SIG-M5 (cell line): ENCODE data around the gene TOMM20L.
A peak's percentile ranks its signal among the peaks of the same experiment; 100 is the strongest.
"Not testable (repeated sequence)": the region's sequence is repeated elsewhere in the genome, so short reads cannot be mapped to it uniquely, and the experiment has no call there.

ENCODE experiments used
- DNase-seq: peaks from one replicate; lab custom pipeline; 2025; lab: John Stamatoyannopoulos, UW

The TOMM20L gene

GRCh38 chr14:58395812-58396788 lies at the start of gene TOMM20L:
Gene TOMM20L (plus strand): TSS chr14:58395930. CDS start chr14:58395958, 28 bp downstream.
- DNase-seq, result no peak

GRCh38 chr14:58353516-58354299 lies 42.0 kb upstream of the TOMM20L start:
- DNase-seq, result no peak

- no peak for DNase-seq
Measured at GRCh38 chr14:58354808-58355207, 40.9 kb upstream of the TOMM20L start.

- DNase-seq, result no peak
Measured at GRCh38 chr14:58356268-58356667, 39.5 kb upstream of the TOMM20L start.

DNA sequence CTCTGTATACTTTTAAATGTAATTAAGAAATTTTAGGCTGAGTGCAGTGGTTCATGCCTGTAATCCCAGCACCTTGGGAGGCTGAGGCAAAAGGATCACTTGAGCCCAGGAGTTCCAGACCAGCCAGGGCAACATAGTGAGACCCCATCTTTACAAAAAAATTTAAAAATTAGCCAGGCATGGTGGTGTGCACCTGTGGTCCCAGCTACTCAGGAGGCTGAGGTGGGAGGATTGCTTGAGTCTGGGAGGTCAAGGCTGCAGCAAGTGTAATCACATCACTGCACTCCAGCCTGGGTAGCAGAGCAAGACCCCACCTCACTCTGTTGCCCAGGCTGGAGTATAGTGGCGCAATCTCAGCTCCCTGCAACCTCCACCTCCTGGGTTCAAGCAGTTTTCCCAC lies 33.5 kb upstream of the TOMM20L start:
- not testable (repeated sequence) for DNase-seq

- DNase-seq, result no peak
Measured at GRCh38 chr14:58362798-58363412, 32.8 kb upstream of the TOMM20L start.

DNA sequence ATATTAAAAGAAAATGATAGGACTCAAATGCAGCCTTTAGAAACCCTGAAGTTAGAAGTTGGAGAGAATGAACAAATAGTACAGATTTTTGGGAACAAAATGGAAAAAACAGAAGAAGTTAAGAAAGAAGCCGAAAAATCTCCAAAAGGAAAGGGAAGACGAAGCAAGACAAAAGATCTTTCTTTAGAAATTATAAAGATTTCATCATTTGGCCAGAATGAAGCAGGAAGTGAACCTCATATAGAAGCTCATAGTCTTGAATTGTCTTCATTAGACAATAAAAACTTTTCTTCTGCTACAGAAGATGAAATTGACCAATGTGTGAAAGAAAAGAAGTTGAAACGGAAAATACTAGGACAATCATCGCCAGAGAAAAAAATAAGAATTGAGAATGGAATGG lies 31.4 kb upstream of the TOMM20L start:
- no peak for DNase-seq

GRCh38 chr14:58367296-58367695 lies 28.4 kb upstream of the TOMM20L start:
- no peak for DNase-seq

DNA sequence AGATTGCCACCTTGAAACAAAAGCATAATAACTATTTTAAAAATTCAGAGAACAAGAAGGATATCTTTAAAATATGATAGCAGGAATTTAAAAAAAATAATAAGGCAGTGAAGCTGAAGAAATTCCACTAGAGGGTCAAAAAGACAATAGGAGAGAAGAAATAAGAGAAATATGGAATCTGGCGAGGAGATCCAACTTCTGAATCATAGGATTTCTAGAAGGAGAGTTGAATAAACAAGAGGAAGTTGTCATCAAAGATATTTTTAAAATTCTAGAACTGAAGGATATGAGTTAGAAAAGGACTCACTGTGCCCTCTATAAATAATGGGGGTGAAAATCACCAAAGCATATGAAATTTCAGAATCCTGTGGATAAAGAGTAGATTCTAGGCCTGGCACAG lies 26.8 kb upstream of the TOMM20L start:
- DNase-seq, result no peak

GRCh38 chr14:58376791-58377190 lies 18.9 kb upstream of the TOMM20L start:
- DNase-seq, result no peak

- no peak for DNase-seq
Measured at GRCh38 chr14:58390830-58391229, 4.9 kb upstream of the TOMM20L start.

GRCh38 chr14:58395562-58395811 lies 243 bp upstream of the TOMM20L start:
- no peak for DNase-seq

GRCh38 chr14:58397156-58397555 lies 1.4 kb downstream of the TOMM20L start:
- no peak for DNase-seq

GRCh38 chr14:58398495-58398894 lies 2.8 kb downstream of the TOMM20L start:
- DNase-seq, result no peak

DNA sequence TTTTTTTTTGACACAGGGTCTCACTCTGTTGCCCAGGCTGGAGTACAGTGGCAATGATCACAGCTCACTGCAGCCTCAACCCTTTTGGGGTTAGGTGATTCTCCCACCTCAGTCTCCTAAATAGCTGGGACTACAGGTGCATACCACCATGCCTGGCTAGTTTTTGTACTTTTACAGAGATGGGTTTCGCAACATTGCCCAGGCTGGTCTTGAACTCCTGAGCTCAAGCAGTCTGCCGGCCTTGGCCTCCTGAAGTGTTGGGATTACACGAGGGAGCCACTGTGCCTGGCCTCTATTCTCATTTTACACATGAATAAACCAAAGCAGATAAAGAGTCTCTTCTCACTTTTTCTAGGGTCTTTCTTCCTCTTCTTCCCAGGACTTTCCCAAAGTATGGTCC lies 3.2 kb downstream of the TOMM20L start:
- no peak for DNase-seq

GRCh38 chr14:58401587-58401986 lies 5.9 kb downstream of the TOMM20L start:
- no peak for DNase-seq

DNA sequence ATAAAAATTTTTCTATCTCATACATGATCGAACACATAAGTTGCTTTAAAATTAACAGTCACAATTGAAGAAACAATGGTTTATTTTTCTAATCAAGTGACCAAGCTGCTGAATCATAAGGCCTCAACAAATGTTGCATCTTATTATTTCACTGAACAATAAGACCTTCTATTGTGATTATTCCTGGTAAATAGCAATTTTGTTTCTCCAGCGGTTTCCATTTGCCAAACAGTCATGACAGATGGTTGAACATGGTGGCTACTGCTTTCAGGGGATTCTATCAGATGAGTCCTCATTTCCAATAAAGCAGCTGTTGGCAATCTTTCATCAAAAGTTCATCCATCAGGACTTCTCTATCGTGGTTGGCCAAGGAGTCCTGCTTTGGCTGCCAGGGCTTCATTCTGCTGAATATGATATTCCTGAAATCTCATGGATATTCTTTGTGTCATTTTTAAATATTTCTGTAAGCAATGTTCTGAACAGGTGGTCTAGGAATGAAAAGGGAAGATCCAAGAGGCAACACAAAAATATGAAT lies 13.0 kb downstream of the TOMM20L start:
- DNase-seq, result no peak

DNA sequence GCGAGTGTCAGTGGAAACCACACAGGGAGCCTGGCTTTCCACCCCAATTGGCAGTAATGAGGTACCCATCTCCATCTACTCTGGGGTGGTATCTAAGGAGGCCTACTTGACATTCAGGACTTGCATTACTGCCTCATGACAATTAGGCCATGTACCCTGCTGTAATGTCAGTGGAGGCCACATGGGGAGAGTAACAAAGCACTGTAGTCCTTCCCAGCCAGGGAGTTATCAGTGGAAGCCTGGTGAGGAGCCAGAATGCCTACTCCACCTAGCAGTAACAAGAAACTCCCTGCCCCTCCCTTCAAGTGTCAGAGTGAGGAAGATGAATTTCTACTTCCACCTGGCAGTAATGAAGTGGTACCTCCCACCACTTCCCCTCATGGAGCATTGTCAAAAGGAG lies 19.1 kb downstream of the TOMM20L start:
- DNase-seq, result no peak

- no peak for DNase-seq
Measured at GRCh38 chr14:58415636-58416547, 20.2 kb downstream of the TOMM20L start.

DNA sequence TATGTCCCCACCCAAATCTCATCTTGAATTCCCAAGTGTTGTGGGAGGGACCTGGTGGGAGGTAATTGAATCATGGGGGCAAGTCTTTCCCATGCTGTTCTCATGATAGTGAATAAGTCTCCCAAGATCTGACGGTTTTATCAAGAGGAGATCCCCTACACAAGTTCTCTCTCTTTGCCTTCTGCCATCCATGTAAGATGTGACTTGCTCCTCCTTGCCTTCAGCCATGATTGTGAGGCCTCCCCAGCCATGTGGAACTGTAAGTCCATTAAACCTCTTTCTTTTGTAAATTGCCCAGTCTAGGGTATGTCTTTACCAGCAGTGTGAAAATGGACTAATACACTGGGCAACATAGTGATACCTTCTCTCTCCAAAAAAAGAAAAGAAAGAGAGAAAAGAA lies 21.2 kb downstream of the TOMM20L start:
- DNase-seq, result not testable (repeated sequence)

DNA sequence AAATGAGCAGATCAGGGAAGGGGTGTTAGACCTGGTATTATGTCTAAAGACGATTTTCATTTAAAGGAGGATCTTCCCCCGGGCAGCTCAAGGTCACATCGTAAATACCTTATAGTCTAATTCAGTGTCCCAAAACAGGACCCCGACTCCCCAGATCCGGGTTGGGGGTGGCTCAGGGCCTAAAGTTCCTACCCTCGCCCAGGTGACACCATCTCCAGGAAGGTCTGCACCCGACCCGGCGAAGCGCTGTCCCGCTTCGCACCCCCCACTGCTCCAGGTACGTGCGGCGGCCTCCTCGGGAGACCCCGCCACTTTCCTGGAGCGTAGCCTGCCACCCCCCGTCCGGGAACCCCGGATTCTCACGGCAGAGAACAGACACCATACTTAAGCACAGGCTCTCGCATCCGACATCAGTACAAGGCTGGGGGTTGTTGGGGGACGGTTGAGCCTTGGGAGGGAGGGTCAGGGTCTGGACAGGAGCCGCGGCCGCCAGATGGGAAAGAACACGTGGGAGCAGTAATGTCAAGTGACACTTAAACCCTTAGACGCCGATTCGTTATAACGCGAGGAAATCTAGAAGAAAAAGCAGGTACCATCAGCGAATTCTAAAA lies 31.0 kb downstream of the TOMM20L start:
- peak; percentile 1 for DNase-seq
